NCI-H2107 treated with DMSO at 0.1 percent for 48 hours (cell line): ENCODE results near the gene ENTPD2.

ENCODE experiments used
- DNase-seq: peaks from one replicate; lab custom pipeline; 2025; ENCODE audit not compliant: unreplicated experiment; lab: John Stamatoyannopoulos, UW

ENTPD2 gene

DNA sequence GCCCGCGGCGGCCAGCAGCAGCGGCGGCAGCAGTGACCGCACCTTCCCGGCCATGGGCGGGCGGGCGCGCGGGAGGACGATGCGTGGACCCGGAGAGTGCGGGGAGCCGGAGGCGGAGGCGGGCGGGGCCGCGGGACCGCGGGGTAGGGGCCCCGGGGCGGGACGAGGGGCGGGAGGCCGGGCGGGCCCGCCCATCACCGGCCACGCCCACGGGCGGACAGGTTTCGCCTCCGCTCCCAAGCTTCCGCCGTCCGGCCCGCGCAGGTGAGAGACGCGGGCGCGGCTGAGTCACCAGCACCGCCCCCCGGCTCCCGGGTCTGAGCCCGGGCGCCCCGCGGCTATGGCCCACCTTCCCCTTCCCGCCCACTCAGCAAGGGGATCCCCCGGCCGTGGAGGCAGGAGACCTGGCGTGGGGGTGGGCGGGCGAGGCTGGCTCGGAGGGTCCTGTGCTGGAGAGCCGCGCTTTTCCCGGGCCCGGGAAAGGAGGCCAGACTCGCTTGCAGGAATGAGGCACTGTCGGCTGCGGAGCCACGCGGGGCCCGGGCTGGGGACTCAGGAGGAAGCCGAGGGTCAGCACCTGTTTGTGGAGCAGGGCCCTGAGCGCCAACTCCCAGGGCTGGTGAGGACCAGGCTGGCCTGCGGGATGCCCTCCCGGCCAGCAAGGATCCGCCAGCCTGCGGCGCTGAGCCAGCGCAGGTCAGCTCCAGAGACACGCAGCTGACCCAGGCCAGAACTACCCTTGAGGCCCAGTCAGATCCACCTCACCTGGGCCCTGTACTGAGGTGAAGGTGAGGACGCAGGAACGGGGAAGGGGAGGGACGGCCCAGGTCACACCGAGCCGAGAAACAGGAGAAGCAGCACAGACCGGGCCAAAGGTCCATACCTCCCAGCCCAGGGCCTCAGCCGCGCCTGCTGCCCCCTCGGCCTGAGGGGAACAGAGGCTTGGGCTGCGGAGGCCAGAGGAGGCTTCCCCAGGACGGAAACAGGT lies at the start of gene ENTPD2:
ENTPD2 (minus strand) TSS at position 118 of the 988 bp plus-strand sequence; CDS start at position 54, 64 bp downstream.
- DNase-seq: peak; percentile 28

GRCh38 chr9:137103206-137103999 lies 49.5 kb upstream of the ENTPD2 start:
- no peak for DNase-seq

DNA sequence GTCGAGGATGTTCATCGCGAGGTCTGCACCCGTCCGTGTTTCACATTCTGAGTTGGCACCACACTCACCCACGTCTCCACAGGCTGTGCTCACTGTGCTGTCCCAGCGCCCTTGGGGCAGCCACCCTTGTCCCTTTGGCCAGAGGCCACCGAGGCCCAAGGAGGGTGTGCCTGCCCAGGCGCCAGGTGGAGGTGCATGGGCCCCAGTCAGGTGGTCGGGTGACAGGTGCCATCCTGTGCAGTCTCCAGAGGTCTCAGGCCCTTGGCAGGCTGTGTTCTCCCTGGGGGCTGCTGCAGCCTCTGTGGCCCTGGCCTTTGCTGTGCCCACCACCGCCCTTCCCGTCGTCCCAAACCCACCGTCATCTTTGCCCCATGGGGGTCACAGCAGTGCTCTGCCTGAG lies 45.4 kb upstream of the ENTPD2 start:
- DNase-seq: no peak

DNA sequence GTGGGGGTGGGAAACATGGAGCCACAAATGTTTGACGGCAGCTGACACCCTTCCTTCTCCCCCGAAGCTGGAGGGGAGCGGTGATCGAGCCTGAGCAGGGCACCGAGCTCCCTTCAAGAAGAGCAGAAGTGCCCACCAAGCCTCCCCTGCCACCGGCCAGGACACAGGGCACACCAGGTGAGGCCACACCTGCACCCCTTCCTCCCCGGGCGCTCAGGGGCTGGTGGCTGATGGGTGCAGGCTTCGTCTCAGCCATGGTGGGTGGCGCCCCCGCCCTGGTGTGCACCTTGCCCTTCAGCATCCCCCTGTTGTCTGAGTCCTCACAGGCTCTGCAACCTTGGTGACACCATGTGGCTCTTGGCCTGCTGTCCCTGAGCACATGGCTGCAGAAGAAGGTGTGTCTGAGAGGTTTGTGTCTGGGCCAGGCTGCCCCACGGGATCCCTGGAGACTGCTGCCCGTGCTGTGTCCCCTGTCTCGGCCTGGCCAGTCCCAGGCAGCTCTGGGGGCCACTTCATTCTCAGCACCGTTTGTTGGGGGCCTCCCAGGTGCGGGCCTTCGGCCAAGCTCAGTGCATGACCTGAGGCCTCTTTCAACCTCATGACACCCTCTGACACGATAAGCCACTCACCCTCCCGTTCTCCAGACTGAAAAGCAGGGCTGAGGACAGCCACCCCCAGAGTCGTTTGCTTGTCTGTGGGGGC lies 44.1 kb upstream of the ENTPD2 start:
- DNase-seq: no peak

GRCh38 chr9:137096785-137097546 lies 43.1 kb upstream of the ENTPD2 start:
- DNase-seq: no peak

DNA sequence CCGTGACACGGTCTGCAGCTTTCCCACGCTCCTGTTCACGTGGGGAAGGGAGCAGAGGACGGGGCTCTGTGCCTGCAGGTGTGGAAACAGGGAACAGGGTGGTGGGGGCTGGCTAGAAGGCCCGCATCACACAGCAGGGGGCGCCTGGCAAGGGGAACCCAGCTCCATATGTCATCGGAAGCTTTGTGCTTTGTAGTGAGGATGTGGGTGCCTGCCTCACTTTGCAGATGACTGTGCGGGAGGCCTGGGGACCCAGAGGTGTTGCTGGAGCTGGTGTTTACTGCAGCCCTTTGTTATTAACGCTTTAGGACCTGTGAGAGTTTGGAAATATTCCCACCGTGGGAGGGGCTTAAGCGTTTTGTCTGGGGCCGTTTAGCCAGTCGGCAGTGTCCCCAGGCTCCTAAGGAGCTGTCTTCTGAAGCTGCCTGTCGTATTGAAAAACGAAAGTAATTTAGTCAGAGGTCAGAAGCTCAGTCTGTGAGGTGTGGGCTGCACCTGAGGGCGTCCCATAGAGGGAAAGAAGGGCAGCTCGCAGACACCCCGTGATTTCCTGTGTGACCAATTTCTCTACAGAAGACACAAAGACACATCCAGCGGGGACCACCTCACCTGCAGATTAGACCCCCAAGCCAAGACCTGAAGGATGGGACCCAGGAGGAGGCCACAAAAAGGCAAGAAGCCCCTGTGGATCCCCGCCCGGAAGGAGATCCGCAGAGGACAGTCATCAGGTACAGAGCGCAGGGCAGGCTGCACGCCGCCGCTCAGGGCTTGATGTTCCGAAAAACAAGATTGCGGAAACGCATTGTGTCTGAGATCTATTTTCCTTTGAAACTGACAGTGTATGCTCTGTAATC lies 42.0 kb upstream of the ENTPD2 start:
- DNase-seq: peak; percentile 66

- DNase-seq: no peak
Measured at GRCh38 chr9:137089232-137089947, 35.5 kb upstream of the ENTPD2 start.

GRCh38 chr9:137088121-137088520 lies 34.3 kb upstream of the ENTPD2 start:
- peak; percentile 77 for DNase-seq

DNA sequence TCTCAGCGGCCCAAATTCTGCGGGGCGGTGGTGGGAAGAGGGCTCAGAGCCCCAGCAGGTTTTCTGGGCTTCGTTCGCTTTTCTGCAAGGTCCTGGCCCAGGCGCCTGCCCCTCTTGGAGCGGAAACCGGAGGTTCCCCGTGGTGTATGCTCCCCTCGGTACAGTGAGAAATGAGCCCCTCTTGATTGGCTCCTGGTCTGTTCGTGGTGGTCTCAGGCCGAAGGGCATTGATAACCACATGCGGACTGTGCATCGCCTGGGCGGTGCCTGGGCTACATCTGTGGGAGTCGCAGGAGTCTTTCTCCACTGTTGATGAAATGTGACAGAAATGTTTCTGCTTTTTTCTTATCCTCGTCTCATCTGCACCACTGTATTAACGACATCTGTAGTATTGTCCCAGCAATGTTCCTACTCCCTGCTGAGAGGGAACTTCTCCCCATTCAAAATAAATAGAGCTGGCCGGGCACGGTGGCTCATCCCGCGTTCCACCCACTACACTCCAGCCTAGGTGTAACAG lies 33.6 kb upstream of the ENTPD2 start:
- DNase-seq: no peak

- DNase-seq: peak; percentile 97
Measured at GRCh38 chr9:137086531-137087408, 32.9 kb upstream of the ENTPD2 start, which contains the start of gene MAN1B1. TSS of gene MAN1B1 (plus strand) at chr9:137086985. CDS start at chr9:137087000, 15 bp downstream.

DNA sequence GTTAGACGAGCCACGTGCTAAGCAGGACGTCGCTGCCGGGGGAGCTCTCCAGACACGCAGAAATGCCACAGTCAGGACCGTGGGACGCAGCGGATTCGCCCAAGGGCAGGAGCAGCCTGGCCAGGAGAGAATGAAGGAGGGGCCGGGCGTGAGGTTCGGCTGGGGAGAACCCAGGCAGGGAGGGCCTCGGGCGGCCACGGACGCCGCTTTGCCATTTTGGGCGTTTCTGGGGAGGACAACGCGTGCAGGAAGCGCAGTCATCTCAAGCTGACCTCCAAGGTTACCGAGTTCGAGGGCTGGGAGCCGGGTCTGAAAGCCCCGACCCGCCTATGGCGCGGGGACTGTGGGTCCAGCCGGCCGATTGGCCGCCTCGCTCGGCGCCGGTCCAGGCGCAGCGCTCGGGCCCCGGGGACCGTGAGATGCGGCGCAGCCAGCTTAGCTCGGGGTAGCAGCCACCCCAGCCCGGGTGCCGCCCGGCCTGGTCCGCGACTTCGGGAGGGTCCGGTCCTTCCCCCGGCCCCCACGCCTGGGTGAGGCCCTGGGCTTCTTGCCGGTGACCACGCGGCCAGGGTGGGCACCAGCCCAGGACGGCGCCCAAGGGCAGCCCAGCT lies 32.2 kb upstream of the ENTPD2 start:
- DNase-seq: no peak

DNA sequence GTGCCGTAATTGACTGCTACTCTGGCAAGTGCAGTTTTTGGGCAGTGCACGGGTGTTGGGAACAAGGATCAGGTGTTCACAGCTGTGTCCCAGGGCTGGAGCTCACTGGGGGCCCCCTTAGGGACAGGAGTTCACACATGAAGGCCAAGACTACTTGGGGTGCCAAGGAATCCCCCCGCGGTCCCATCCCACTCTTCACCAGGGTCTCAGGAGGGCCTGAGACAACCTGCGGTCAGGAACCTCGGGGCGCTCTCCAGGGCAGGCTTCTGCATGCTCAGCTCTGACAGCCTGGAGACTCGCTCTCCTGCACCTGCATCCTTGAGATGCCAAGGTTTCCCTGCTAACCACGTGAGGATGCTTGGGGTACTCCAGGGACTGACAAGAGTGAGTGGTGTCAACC lies 30.7 kb upstream of the ENTPD2 start:
- no peak for DNase-seq

DNA sequence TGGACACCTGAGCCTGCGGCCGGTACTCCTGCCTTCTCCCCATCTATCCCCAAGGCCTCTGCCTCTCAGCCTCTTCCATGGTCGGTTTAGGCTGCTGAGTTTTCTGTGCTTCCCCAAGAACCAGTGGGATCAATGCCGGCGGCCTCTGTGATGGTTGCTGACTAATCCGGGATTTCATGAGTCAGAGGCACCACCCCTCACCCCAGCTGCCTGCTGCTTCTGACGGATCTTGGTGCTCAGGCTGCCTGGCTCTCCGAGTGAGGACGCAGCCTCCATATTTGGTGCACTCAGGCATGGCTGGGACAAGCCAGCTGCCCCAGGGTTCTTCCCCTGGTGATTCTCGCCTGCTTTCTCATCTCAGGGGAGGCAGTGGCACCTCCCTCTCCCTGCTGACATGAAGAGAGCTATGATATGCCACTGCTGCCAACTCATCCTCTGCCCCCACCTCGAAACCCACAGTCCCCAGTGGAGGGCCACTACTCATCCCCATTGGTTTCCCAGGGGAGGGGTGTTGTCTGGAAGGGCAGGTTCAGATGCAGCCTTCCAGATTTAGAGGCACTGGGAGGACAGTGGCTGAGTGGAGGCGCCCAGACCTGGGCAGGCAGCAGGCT lies 29.6 kb upstream of the ENTPD2 start:
- DNase-seq: no peak

- no peak for DNase-seq
Measured at GRCh38 chr9:137082925-137083290, 29.0 kb upstream of the ENTPD2 start.

DNA sequence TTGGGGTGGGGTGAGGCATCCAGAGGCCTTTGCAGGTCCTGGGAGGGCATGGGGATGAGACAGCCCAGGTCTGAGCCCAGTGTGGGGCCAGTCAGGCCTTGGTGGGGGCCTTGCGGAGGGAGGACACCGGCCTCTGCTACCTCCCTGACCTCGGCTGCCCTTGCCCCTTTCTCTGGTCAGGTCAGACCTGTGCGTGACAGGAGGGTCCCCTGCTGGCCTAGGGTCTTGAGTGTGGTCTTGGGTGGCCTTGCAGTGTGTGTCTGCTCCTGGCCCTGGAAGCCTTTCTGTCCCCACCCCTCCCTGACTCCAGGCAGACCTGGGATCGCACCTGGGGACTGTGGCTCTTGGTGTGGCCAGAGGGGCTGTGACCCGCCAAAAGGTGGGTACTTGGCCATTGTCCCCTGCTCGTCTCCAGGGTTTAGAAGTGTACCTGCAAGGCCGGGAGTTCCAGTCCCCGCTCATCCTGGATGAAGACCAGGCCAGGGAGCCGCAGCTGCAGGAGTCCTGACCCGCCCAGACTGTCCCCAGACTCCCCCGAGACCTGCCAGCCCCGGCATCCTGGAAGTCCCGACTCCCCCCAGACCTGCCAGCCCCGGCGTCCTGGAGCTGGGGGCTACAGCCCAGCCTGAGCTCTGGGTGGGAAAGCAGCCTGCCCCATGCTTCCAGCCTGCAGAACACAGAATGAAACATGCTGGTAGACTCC lies 28.5 kb upstream of the ENTPD2 start:
- DNase-seq: no peak
